G401 (cell line): ENCODE results near the gene GRB14. TPM values are rescaled to one million over a fixed set of nuclear protein-coding genes. Genes with fewer than 3 reads are reported as not detected.

Experiments used
- DNase-seq: peaks from one replicate; pipeline ENCODE4 v3.0.0-alpha.2; 2015; ENCODE audit warnings: low spot score
- in situ Hi-C: cut with HindIII; loops from 2 replicates; pipeline ENCODE4 v1.10.0; 2016; ENCODE audit warnings: low sequenced_read_pairs, mixed read lengths
- total RNA-seq: library from RNA; depleted of rRNA; stranded (reverse); fragments of >200 nt; shearing (Covaris generic); gene quantifications from 2 replicates; pipeline ENCODE4 v1.2.3, GENCODE V29; 2014; rRNA removed

The GRB14 gene
- total RNA-seq, 1 experiment from 2014 or later = 3.0 TPM

GRCh38 chr2:164450278-164450677, 171.0 kb downstream of the GRB14 start:
- in situ Hi-C loops = no loop called here
- no peak for DNase-seq

GRCh38 chr2:164449706-164450105, 171.6 kb downstream of the GRB14 start:
- DNase-seq = no peak
- in situ Hi-C loops = no loop called here

- no peak for DNase-seq
- in situ Hi-C loops = no loop called here
Observed at GRCh38 chr2:164447660-164448059, 173.6 kb downstream of the GRB14 start.

Other genes with a start within 250 kb of the GRB14 start
- not detected in 2 replicates for gene COBLL1, start 220.3 kb upstream of the GRB14 start, total RNA-seq